HFFc6 (cell line): Measurements from ENCODE around the gene PCBP2. TPM values are rescaled to one million over a fixed set of nuclear protein-coding genes. Genes with fewer than 3 reads are reported as not detected.
"Not testable (repeated sequence)": the region's sequence is repeated elsewhere in the genome, so short reads cannot be mapped to it uniquely, and the experiment has no call there.

ENCODE experiments used
- DNase-seq: peaks from one replicate; pipeline ENCODE4 v3.0.0-alpha.2; 2018
- H3K27ac Mint-ChIP-seq: 2 replicates; pipeline ENCODE4 v1.8.0; 2020; ENCODE audit warnings: mild to moderate bottlenecking, mixed read lengths
- H3K27me3 Mint-ChIP-seq: 2 replicates; pipeline ENCODE4 v1.8.0; 2021; ENCODE audit warnings: mild to moderate bottlenecking, moderate library complexity, mixed read lengths; ENCODE audit not compliant: insufficient read depth
- H3K36me3 Mint-ChIP-seq: 2 replicates; pipeline ENCODE4 v1.8.0; 2021; ENCODE audit warnings: low read depth, mixed read lengths
- H3K4me1 Mint-ChIP-seq: 2 replicates; pipeline ENCODE4 v1.8.0; 2020; ENCODE audit warnings: low read depth, mixed read lengths
- H3K4me3 Mint-ChIP-seq: 2 replicates; pipeline ENCODE4 v1.8.0; 2020; ENCODE audit warnings: mild to moderate bottlenecking, moderate library complexity, mixed read lengths
- H3K9me3 Mint-ChIP-seq: 2 replicates; pipeline ENCODE4 v1.8.0; 2020; ENCODE audit warnings: mild to moderate bottlenecking, mixed read lengths
- total RNA-seq, 6 experiments: library from RNA; stranded (reverse); fragmentation: NEBNext Ultra II Directional; extraction: Animal tissue kit (Norgen Biotek cat#: 25700); gene quantifications; 2 replicates in 1 of 6; 3 replicates in 5 of 6; pipeline ENCODE4 v1.2.3, GENCODE V29; 2021
- TF ChIP-seq, protein P1 (sequence below): fragments of 200-600 bp; sonication (generic); IDR thresholded peaks from 2 replicates; pipeline ENCODE4 v1.5.0; 2021; ENCODE audit warnings: antibody characterized with exemption, mild to moderate bottlenecking

Gene PCBP2
- total RNA-seq, 6 experiments from 2014 or later, result 763 to 969 (median 874) TPM

DNA sequence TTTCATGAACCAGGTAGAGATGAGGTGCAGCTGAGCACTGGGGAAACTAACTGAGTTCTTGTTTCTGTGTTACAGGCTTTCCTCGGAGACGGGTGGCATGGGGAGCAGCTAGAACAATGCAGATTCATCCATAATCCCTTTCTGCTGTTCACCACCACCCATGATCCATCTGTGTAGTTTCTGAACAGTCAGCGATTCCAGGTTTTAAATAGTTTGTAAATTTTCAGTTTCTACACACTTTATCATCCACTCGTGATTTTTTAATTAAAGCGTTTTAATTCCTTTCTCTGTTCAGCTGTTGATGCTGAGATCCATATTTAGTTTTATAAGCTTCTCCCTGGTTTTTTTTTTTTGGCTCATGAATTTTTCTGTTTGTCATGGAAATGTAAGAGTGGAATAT is 27.4 kb downstream of the PCBP2 start:
- TF ChIP-seq, protein P1, sequence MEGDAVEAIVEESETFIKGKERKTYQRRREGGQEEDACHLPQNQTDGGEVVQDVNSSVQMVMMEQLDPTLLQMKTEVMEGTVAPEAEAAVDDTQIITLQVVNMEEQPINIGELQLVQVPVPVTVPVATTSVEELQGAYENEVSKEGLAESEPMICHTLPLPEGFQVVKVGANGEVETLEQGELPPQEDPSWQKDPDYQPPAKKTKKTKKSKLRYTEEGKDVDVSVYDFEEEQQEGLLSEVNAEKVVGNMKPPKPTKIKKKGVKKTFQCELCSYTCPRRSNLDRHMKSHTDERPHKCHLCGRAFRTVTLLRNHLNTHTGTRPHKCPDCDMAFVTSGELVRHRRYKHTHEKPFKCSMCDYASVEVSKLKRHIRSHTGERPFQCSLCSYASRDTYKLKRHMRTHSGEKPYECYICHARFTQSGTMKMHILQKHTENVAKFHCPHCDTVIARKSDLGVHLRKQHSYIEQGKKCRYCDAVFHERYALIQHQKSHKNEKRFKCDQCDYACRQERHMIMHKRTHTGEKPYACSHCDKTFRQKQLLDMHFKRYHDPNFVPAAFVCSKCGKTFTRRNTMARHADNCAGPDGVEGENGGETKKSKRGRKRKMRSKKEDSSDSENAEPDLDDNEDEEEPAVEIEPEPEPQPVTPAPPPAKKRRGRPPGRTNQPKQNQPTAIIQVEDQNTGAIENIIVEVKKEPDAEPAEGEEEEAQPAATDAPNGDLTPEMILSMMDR, result no peak
- Mint-ChIP-seq H3K4me1 (peaks cover 93% of the 10 kb centered on the region), H3K27ac (peak overlapping the region; percentile 73), H3K4me3 (peak overlapping the region; percentile 53), H3K9me3 (no peaks in the 10 kb centered on the region), H3K36me3 (peaks cover 63% of the 10 kb centered on the region), H3K27me3 (peaks cover 40% of the 10 kb centered on the region)
- DNase-seq, result no peak

DNA sequence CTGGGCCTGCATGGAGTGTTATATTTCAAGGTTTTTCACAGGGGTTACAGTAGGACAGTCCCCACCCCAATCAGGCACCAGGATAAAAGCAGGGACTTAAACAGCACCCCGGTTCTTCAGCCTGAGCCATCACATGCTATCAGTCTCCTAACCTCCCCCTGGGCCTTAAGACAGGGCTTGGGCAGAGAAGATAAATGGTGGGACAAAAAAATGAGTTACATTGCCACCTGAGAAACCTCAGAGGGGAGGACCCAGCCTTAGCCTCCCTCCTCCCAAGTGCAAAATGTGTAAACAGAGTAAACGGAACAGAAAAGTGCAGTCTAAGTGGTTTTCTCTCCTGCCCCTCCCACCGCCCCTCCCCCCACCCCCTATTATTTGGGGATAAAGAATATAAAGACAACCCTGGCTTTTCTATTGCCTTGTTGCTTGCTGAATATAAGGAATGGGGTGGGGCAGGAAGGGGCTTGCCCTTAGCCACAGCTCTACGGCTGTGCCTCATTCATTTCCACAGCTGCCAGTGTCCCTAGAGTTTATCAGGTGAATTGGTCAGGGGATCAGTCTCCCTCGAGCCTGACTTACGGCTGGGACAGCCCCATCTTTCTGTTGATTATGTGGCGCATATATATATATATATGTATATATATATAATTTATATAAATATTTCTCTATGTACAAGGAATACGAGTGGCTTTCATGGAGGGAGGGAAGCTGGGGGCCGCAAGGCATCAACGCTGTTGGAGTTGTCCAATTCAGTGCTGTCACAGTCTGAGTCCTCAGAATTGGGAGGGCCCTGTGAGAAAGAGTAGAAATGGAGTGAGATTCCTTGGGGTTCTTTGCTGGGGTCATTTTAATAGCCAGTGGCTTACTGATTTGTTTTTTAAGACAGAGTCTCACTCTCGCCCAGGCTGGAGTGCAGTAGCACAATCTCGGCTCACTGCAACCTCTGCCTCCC is 28.9 kb downstream of the PCBP2 start:
- DNase-seq, result no peak
- H3K36me3 Mint-ChIP-seq, result peaks cover 61% of the 10 kb centered on the region
- peaks cover 40% of the 10 kb centered on the region for H3K27me3 Mint-ChIP-seq
- H3K4me3 Mint-ChIP-seq, result peak overlapping the region; percentile 76
- H3K27ac Mint-ChIP-seq, result peak overlapping the region; percentile 88
- peaks cover 91% of the 10 kb centered on the region for H3K4me1 Mint-ChIP-seq
- TF ChIP-seq, protein P1, result no peak
- no peaks in the 10 kb centered on the region for H3K9me3 Mint-ChIP-seq

DNA sequence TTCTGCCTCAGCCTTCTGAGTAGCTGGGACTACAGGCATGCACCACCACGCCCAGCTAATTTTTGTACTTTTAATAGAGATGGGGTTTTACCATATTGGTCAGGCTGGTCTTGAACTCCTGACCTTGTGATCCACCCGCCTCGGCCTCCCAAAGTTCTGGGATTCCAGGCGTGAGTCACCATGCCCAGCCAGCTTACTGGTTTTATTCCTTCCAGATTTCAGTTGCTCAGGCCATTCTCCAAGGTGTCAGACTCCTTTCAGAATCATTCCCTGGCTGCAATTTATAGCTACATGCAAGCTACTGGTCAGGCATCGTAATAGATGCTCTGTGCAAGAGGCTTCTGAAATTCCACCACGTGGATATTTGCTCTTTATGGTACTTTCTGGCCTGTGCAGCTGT is 29.6 kb downstream of the PCBP2 start:
- Mint-ChIP-seq H3K4me3 (peak overlapping the region; percentile 76), H3K27me3 (peaks cover 41% of the 10 kb centered on the region), H3K27ac (peak overlapping the region; percentile 88), H3K36me3 (peaks cover 55% of the 10 kb centered on the region), H3K4me1 (peaks cover 84% of the 10 kb centered on the region)
- DNase-seq, result peak; percentile 90
- H3K9me3 Mint-ChIP-seq, result not testable (repeated sequence)

DNA sequence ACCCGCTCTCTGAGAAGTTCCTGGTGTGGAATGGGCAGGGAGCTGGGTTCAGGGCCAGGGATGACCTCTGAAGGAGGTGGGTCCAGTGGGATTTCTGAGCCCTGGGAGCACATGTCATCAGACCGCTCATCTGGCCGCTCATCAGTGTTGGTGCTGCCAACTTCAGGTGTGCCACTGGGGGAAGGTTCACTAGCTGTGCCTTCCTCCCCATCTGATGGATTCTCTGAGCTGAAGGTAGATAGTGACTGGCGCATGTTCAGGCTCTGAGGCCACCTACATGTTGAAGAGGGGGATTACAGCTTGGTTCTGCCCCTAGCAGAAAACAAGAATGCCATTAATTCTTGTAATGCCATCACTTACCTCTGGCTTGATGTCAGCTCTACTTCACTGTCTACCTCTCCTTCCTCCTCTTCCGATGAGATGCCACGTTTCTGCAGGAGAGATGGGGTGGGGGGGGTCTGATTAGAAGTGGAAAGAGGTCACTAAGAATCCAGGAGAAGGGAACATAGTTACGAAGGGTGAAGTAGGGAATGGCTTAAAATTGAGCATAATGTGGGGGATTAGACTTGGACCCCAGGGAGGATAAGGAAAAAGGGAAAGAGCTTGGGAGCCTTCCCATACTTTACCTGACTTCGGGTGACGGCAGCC is 30.2 kb downstream of the PCBP2 start:
- no peak for DNase-seq
- Mint-ChIP-seq H3K4me3 (peak overlapping the region; percentile 76), H3K4me1 (peaks cover 78% of the 10 kb centered on the region), H3K36me3 (peaks cover 48% of the 10 kb centered on the region), H3K27ac (peak overlapping the region; percentile 88), H3K9me3 (no peaks in the 10 kb centered on the region), H3K27me3 (peaks cover 43% of the 10 kb centered on the region)
- TF ChIP-seq, protein P1, result peak; percentile 61

DNA sequence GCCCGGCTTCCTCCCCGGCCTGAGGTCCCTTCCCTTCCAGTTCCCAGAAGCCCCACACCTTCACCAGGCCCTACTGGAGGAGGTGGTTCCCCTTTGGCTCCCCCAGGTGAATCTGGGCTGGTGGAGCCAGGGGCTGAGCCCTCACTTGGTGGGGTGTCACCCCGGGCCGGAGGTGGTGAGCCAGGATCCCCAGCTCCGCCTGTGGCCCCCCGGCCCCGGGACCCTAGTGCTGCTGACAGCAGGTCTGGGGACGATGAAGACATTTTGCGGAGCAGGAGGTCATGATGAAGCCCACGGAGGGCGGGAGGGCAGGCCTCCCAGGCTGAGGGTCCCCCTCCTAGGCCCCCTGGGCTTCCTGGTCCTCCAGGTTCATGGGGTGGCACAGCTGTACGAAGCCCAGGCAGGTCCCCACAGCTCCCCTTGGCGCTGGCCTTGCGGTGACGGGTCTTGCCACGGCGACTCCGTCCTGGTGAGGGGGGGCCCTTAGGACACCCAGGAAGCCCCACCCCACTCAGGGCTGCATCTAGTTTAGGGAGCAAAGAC is 30.8 kb downstream of the PCBP2 start:
- peaks cover 46% of the 10 kb centered on the region for H3K36me3 Mint-ChIP-seq
- peak overlapping the region; percentile 81 for H3K27ac Mint-ChIP-seq

More for the DNA sequence above, 30.8 kb downstream of the PCBP2 start:
- peaks cover 73% of the 10 kb centered on the region for H3K4me1 Mint-ChIP-seq
- H3K27me3 Mint-ChIP-seq, result peaks cover 43% of the 10 kb centered on the region
- no peak for DNase-seq
- H3K9me3 Mint-ChIP-seq, result no peaks in the 10 kb centered on the region
- no peak overlapping the region; the same call in 1 of the 2 replicates for H3K4me3 Mint-ChIP-seq
- TF ChIP-seq, protein P1, result no peak
